ENCODE results near the gene GPER1.
A peak's percentile ranks its signal among the peaks of the same experiment; 100 is the strongest.
"Not testable (repeated sequence)": the region's sequence is repeated elsewhere in the genome, so short reads cannot be mapped to it uniquely, and the experiment has no call there.

The GPER1 gene

DNA sequence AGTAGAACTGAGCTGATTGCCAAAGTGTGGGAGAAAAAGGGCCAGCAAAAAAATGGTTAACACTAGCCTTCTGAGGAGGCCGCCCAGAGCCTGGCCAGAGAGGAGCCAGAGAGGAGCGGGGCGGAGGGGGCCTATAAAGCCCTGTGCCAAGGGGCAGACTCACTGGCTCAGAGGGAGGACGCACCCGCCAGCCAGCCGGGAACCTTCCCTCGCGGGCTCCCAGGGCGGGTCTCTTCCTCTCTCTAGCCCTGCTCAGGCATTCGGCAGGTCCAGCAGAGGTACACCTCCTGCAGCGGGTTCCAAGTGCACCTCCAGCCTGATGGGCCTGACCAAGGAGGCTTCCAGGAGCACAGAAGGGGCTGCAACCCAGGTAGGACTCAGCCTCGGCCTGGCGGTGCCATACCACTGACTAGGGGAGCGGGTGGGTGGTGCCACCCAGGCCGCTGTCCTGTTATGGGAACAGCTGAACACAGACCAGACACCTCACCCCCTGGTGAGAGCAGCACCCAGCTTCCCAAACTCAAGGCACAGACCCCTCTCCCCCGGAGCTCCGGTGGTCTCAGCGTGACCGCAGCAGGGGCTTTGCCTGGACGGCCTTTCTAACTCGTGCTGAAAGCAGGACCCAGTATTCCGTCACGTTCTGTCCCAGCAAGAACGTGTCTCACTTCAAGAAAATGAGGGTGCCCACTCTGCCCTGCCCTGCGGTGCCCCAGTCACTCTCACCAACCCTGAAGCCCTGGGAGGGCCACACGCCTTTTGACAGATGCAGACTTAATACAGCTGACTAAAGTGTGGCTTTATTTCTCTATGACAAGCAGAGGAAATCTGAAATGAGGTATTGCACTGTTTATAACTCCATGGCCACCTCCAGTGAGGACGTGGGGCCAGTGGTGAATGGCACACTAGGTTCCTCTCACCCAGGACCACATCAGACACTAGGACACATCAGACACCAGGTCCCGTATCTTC is at the start of gene GPER1:
GPER1 (plus strand) TSS at position 162 of the 969 bp plus-strand sequence. CDS start 3,616 bp downstream, outside the sequence.
- no peak for DNase-seq

- DNase-seq = not testable (repeated sequence)
Measured at GRCh38 chr7:1040233-1040632, 47.7 kb upstream of the GPER1 start.

DNA sequence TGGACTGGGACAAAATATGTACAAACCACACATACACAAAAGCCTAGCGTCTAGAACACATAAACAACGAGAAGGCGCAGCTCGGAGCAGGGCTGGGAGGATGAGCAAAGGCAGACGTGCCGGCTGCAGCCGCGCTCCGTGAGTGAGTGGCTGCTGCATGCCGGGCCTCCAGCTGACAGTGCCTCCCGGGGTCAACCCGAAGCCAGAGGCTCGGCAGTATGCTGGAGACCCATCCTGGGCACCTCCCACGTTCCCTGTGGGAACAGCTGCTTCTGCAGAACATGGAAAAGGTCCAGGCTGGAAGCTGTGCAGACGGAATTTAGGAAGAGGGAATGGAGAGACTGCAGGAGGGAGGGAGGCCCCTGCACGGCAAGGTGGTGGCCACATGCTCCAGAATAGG is 47.1 kb upstream of the GPER1 start:
- DNase-seq = no peak

DNA sequence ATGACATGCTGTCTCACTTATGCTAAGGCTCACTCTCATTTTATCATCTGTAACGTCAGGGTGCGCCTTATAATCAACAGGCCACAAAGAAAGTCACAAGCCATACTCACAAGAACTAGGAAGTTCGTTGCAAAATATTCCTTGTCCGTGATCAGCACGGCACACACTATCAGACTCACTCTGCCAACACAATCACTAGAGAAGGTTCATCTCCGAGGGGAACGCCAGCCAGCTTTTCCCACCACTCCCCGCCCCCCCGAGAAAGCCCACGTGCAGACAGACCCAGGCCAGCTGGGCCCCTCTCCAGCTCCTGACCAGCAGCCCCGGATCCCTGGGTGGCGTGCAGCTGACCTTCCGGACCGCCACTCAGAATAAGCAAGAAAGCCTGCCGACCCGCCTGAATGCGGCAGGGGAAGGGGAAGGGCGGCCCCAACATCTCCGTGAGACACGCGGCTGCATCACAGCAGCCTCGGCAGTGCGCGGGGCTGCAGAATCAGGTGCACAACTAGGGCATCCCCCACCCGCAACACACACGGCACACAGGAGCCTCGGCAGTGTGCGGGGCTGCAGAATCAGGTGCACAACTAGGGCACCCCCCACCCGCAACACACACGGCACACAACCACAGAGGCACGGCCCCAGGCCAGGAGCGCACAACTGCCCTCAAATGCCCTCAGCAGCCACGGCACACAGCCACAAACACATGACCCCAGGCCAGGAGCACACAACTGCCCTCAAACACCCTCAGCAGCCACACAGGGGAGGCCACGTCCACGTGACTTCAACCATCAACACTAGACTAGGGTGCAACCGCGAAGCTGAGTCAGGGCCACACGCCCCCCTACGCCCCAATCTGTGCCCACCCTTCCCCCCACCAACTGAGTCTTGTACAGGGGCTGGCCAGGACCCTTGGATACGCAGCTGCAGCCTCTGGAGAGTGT is 46.1 kb upstream of the GPER1 start:
- DNase-seq = no peak

GRCh38 chr7:1042492-1042833 is 45.5 kb upstream of the GPER1 start:
- DNase-seq = no peak

GRCh38 chr7:1043552-1044188 is 44.2 kb upstream of the GPER1 start:
- DNase-seq = no peak

DNA sequence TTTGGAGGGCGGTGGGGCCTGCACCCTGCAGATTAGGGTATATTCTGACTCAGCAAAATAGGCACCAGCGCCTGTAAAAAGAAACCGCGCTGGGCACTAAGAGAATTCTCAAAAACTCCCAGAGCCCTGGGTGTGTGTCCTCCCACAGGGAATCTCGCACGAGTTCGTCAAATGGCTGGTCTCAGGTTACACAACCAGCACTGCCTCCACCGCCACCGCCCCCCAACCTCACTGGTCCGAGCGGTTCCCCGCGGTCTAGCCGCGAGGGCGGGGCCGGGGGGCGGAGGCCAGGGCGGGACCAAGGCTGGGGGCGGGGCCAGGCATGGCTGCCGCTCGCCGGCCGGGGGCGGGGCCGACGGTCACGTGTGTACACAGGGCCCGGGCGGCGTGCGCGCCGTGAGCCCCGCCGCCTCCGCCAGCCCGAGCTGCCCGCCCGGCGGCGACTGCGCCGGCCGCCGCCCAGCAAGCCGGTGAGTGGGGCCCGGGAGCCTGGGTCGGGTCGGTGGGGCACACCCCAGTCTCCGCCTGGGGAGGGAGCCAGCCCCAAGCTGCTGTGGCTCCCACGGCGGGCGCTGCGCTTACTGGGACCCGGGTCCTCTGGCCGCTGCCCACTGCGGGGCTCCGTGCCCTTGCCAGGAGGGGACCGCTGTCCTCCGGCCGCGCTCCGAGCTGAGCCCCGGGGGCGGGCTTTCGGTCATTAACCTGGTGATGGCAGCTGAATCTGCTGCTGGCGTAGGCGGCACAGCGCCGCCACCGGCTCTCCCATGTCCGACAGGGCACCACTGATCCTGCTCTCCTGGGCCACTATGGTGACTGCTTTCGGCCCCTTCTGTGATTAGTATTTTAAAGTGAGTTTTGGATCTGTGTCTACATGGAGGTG is 43.5 kb upstream of the GPER1 start, which contains the start of gene GPR146:
GPR146 (plus strand) TSS at position 358 of the 880 bp plus-strand sequence. CDS start 12,970 bp downstream, outside the sequence.
- peak; percentile 77 to 90 (median 84) for DNase-seq

DNA sequence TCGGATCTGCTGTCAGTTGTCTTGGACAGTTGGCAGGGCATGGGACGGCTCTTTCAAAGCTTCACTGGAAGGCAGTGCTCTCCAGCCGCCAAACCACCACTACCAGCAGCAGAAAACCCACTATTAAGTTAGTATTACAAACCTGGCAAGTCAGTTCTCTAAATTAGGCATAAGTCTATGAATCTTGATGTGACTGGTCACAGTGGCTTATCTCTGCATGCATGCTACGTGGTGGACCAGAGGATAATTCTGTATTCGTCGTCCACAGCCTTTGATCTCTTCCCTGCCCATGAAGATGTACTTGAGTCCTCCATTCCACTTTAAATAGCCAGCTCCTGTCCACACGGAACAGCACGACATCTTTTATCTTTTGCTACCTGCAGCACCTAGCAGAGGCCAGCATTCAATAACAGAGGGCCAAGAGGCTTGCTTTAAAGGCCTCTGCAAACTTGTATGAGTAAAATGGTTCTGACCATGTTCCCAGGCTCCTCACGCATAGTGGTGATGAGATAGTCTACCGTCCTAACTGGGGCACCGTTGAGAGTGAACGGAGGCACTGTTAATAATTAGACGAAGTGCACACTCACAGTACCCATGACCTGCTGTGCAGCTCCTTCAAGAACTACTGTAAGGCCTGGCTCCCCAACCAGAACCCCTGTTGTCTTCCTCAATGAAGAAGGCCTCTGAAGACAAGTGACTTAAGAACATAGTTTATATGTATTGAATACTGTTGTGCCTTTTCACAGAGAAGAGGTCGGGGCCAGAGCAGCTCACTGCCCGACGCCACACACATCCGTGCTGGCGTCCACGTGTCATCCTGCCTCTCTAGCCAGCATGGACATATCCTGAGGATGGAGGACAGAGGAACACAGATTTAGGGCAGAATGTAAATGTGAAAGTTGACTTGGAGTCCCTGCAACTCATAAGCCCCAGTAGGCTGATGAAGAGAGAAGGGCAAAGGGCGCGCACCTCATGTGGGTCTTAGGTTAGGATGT is 42.5 kb upstream of the GPER1 start:
- no peak for DNase-seq

DNA sequence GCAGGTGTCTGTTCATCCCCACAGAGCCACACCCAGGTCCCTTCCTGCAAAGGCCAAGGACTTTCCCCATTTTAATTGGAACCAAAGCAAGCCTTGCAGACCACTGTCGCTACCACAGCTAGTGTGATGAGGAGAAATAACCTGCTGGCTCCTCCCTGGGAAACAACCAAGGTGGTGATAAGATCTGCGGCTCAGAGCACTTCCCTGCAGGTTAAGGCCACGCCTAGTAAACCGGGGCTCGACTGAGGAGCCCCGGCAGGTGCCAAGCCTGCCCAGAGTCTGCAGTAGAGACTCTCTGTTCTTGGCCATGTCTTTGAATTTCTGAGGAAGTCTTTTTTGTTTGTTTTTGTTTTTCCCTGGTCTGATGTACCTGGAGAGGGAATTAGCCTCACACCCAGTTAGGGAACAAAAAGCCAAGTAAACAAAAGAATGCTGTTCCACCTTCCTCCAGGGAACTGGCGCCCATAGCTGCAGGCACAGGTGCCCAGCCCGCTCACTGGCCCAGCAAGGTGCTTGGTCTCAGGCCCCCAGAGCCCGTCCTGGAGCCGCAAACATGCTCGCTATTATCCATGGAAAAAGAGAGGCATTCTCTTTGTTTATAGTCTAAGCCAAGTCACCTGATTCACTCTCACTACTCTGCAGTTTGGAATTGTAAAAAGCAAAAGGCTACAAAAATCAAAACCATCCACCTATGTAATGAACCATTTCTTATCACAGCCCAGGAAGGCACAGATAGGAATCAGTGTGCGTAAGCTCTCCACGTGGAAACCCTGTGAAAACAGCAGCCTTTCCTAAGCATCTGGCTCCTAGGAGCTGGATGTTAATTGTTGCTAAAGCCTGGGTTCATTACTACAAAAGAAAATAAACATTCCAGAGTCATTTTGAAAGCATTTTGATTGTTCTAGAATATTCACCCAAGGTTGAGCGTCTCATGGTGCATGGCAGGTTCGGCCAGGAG is 40.9 kb upstream of the GPER1 start:
- peak; percentile 19 to 70 (median 57) for DNase-seq

DNA sequence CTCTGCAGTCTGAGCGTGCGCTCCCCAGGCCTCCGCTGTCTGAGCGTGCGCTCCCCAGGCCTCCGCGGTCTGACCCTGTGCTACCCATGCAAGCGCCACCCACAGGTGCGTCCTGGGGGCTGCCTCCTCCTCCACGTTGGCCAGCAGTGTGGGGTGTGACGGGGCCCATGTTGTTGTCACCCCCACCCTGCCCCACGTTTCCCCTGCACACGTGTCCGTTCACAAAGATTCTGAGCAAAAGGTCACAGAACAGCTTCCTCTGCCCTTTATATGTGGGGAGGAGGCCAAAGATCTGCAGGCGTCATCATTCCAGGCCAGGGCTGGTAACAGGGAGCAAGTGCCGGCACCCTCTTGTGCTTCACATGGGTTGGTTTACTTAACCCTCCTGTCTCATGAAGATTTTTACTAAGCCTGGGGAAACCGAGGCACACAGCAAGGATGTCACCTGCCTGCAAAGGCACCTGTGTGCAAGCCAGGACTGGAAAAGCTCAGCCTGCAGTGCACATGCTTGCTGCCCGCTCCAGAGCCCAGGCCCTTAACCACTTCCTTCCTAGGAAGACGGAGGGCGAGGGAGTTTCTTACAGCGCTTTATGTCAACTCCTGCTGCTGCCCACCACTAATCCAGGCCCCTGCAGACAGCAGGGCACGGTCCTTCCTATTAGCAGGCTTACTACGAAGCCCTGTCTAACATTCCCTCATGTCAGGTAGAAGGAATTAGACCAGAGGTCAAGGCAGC is 38.7 kb upstream of the GPER1 start:
- DNase-seq = peak in 1 of 6 experiments; percentile 9

- no peak for DNase-seq
Measured at GRCh38 chr7:1049801-1050200, 38.1 kb upstream of the GPER1 start.

- no peak for DNase-seq
Measured at GRCh38 chr7:1050254-1050906, 37.5 kb upstream of the GPER1 start.

- DNase-seq = no peak
Measured at GRCh38 chr7:1050956-1051690, 36.8 kb upstream of the GPER1 start.

DNA sequence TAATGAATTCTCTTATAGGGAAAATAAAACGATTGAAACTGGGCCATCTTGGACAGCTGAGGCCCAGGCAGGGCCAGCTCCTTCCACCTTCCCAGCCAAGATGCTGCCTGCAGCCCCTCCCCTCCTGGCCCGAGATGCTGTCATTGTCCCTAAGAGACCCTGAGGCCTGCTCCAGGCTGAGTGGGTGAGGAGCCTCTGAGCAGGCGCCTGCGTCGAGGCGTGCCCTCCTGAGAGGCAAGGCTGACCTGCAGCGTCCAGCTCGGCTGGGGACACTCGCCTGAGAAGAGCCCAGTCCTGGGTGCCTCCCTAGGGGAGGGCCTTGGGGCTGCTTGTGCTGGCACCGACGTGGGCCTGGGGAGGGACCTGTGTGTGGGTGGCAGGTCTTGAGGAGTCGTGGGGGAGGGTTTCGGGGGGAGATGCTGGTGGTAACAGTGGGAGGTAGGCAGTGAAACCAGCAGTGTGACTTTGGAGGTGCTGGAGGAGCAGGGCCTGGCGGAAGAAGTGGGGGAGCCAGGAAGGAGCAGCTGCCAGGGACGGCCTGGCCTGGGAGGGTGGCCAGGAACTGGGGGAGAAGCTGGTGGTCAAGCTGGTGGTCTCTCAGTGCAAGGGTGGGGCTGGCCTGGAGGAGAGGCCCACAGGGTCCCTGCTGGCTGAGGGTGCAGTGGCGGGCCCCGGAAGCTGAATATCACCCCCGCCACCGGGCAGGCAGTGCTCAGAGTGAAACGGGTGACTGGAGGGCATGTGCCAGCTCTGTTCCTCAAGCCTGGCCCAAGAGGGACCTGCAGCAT is 35.7 kb upstream of the GPER1 start:
- DNase-seq = no peak

DNA sequence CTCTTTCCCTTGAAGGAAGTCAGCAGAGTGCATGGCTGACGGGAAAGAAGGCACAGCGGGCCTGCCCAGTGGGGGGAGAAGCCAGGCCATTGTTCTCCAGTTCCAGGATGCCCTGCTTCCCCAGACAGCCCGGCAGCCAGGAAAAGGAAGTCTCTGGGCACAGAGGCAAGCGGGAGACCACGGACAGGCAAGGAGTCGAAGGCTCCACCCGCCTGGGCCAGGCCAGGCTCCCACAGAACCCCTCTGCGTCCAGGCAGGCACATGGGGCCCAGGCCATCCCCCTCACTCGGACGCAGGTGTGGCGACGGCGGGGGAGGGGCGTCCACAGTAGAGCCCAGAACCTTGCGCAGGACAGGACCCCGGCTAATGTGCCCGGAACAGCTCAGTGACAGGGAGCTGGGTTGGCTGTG is 34.9 kb upstream of the GPER1 start:
- no peak for DNase-seq

- DNase-seq = no peak
Measured at GRCh38 chr7:1053816-1054370, 34.0 kb upstream of the GPER1 start.
